ENCODE data around the gene PIGQ.

PIGQ gene

GRCh38 chr16:533391-534123 lies 36.2 kb upstream of the PIGQ start:
- in situ Hi-C loops (cut with MboI; ENCODE audit: low sequenced_read_pairs), result no loop called here

- in situ Hi-C loops (cut with MboI; ENCODE audit: low sequenced_read_pairs), result no loop called here
Measured at GRCh38 chr16:534135-534534, 35.6 kb upstream of the PIGQ start.

DNA sequence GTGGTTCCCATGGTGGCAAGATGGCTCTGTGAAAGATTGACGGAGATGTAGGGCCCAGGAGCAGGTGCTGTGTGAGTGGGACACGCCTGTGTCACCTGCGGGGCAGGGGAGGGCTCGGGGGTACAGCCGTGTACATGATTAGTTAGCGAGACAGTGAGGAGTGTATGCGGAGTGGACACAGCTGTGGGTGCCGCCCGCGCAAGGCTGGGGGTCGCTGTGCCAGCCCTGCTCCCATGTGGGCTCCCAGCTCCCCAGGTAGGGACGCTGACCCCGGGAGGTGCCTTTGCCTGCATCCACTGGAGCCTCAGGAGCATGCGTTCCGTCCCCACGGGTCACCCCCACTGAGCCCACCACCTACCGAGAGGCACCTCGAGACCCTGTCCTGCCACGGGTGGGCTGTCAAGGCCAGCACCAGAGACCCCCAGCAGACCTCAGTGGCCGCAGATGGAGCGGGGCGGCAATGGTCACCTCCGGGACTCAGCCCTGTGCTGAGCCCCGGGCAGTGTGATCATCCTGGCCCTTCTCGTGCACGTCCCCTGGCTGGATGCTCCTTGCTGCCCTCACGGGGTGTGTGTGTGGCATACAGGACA lies 34.8 kb upstream of the PIGQ start:
- in situ Hi-C loops (cut with MboI; ENCODE audit: low sequenced_read_pairs), result no loop called here

DNA sequence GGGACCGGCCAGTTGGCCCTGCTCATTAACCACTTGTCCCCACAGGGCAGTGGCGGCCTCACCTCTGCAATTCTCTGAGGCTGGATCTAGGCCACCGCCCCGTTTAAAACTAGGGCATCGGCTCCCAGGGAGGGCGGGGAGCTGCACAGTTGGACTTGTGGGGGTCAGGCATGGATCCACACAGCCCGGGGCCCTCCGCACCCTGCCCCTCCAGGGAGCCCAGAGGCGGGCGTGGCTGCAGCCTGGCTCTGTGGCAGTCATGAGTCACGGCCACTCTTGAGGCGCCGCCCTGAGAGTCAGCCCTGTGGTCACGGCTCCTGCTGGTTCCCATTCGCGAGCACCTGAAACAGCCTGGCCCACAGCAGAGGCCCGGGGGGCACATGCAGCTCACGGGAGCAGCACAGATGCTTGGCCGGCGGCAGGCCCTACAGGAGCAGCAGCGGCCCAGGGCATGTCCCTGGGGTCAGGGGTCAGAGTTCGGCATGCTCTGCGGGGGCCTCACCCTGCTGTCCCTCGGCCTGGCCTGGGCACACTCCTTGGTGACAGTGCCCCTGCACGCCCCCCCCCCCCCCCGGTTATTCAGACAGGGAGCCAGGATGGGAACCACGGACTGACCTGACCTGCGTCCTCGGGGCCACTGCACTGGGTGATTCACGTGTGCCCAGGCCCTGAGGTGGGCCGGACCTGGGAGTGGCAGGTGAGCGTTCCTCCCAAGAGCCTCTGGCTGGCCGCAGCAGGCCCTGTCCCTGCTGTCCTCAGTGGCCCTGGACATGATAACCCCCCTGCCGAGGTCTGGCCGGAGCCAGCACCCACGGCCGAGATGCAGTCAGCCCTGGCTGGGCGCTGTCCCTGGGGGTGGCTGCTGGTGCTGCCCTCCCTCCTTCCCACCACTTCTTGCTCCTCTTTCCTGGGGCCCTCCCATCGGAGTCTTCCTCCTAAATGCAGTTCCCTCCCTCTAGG lies 34.0 kb upstream of the PIGQ start:
- in situ Hi-C loops (cut with MboI; ENCODE audit: low sequenced_read_pairs), result no loop called here

DNA sequence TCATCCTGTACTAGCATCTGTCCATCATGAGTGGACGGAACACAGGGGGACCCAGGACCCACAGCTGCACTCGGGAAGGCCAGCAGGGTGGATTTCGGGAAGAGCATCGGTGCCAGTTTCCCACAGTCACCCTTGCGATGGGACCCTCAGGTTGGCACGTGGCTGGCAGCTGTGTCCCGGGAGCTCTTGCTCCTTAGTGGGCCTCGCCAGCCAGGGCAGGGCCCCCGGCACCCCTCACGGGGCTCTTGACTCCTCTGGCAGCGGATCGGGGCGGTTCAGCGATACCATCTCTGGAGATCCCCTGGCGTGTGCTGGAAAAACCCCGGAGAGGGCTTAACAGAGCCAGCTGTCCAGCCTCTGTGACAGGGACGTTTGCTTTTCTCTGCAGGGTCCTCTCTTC lies 33.0 kb upstream of the PIGQ start:
- in situ Hi-C loops (cut with MboI; ENCODE audit: low sequenced_read_pairs), result no loop called here

GRCh38 chr16:537415-538335 lies 32.1 kb upstream of the PIGQ start:
- in situ Hi-C loops (cut with MboI; ENCODE audit: low sequenced_read_pairs), result no loop called here

DNA sequence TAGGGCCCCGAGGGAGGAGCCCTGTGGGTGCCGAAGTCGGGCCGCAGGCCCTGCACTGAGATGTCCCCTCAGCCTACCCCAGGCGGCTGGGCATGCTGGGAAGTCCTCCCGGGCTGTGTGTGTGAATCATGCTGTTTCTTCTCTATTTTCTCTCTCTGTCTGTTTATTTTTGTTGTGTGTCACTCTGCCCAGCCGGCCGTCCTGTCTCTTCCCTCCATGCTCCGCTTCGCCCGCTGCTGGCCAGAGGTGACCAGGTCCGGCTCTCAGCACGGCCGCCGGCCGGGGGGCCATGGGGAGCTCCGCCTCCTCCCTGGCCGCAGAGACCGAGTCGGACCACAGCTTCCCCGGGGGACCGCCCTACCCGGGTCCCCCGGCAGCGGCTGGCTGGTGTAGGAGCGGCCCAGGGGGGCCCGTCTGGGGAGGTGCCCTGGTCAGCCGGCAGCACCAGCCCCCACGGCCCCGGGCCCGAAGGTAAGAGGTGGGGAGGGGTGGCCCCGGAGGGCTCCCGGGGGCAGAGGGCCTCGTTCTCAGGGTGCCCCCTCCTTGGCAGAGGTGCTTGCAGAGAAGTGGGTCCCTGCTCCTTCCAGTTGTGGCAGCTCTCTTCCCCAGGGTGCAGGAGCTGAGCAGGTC lies 29.8 kb upstream of the PIGQ start:
- in situ Hi-C loops (cut with MboI; ENCODE audit: low sequenced_read_pairs), result no loop called here

DNA sequence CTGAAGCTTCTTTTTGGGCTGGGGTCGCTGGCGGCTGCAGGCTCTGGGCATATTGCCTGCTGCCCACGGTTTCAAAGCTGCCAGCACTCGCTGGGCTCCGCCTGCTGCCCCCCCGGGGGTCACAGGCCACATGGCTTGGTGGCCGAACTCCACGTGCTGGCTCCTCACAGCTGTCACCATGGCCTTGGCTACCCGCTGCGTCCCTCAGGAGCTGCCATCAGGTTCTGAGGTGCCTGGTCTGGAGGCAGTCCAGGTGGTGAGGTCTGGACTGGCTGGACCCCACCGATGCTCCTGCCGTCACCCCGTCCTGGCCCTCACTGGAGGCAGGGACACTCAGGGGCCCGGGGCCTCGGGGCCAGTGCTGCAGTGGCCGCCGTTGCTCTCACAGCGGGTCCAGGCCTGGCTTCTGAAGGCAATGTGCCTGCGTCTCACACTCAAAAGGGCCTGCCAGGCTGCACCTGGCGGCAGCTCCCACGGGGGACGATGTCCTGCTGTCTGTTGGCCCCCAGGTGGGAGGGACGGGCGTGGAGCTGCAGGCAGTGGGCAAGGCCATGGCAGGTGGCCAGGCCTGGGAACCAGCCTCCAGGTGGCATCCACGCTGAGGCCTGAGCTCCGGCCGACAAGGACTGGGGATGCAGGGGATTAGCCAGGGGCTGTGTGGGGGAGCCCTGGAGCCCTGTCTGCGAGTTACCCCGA lies 29.0 kb upstream of the PIGQ start:
- in situ Hi-C loops (cut with MboI; ENCODE audit: low sequenced_read_pairs), result no loop called here

GRCh38 chr16:543301-544164 lies 26.2 kb upstream of the PIGQ start:
- in situ Hi-C loops (cut with MboI; ENCODE audit: low sequenced_read_pairs), result no loop called here

DNA sequence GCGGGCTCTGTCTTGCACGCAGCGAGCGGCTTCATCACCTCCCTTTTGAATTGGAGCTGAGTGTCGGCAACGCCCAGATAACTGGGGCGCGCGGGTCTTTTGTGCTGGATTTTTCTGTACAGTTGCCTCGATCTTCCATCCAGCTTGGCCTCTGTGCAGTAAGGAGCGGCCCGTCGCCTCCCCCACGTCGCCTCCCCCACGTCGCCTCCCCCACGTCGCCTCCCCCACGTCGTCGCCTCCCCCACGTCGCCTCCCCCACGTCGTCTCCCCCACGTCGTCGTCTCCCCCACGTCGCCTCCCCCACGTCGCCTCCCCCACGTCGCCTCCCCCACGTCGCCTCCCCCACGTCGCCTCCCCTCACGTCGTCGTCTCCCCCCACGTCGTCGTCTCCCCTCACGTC lies 25.3 kb upstream of the PIGQ start:
- in situ Hi-C loops (cut with MboI; ENCODE audit: low sequenced_read_pairs), result no loop called here

DNA sequence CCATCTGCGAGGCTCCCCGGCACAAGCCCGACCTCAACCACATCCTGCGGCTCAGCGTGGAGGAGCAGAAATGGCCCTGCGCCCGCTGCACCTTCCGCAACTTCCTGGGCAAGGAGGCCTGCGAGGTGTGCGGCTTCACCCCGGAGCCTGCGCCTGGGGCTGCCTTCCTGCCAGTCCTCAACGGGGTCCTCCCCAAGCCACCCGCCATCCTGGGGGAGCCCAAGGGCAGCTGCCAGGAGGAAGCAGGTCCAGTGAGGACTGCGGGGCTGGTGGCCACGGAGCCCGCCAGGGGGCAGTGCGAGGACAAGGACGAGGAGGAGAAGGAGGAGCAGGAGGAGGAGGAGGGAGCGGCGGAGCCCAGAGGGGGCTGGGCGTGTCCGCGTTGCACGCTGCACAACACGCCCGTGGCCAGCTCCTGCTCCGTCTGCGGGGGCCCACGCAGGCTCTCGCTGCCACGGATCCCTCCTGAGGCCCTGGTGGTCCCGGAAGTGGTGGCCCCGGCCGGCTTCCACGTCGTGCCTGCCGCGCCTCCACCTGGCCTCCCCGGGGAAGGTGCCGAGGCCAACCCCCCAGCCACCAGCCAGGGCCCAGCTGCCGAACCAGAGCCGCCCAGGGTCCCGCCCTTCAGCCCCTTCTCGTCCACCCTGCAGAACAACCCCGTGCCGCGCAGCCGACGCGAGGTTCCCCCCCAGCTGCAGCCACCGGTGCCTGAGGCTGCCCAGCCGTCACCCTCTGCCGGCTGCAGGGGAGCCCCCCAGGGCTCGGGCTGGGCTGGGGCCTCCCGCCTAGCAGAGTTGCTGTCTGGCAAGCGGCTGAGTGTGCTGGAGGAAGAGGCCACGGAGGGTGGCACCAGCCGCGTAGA lies 22.6 kb upstream of the PIGQ start:
- in situ Hi-C loops (cut with MboI; ENCODE audit: low sequenced_read_pairs), result no loop called here

- in situ Hi-C loops (cut with MboI; ENCODE audit: low sequenced_read_pairs), result no loop called here
Measured at GRCh38 chr16:548586-548985, 21.2 kb upstream of the PIGQ start.

DNA sequence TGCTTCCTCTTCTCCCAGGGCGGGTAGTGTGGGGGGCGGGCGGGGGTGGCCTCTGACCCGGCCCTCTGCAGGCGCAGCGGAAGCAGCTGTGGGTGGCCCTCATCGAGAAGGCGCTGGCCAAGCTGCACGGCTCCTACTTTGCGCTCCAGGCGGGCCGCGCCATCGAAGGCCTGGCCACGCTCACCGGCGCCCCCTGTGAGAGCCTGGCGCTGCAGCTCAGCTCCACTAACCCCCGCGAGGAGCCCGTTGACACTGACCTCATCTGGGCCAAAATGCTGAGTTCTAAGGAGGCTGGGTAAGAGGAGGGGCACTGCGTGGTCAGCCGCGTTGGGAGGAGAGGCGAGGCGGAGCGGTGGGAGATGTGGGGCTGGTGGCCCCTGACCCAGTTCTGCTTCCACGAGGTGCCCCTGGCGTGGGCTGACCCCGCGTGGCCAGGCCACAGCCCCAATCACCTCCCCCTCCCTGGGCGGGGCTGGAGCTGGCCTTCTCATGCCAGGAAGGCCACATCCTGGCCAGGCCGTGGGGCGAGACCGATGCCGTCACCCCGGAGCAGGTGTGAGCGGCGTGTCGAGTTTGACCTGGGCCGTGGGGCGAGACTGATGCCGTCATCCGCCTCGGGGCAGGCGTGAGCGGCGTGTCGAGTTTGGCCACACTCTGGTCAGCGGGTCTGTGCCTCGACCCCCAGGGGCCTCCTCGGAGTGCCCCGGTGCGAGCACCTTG lies 20.1 kb upstream of the PIGQ start:
- in situ Hi-C loops (cut with MboI; ENCODE audit: low sequenced_read_pairs), result no loop called here

DNA sequence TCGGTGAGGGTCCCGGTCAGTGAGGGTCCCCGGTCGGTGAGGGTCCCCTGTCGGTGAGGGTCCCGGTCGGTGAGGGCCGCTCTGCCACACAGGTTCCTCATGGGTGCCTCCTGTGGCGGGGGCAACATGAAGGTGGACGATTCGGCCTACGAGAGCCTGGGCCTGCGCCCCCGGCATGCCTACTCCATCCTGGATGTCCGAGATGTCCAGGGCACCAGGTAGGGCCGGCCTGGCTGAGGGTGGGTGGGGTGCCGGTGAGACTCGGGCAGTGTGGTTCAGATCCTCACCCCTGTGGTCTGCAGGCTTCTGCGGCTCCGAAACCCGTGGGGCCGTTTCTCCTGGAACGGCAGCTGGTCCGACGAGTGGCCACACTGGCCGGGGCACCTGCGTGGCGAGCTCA lies 18.6 kb upstream of the PIGQ start:
- in situ Hi-C loops (cut with MboI; ENCODE audit: low sequenced_read_pairs), result no loop called here

DNA sequence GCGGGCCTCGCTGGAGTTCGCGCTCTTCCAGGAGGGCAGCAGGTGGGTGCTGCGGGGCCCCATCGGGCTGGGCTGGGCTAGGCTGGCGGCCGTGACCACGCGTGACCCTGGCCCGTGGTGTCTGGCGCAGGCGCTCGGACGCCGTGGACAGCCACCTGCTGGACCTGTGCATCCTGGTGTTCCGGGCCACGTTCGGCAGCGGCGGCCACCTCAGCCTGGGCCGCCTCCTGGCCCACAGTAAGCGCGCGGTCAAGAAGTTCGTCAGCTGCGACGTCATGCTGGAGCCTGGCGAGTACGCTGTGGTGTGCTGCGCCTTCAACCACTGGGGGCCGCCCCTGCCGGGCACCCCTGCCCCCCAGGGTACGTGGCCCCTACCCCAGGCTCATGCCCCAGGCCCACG lies 17.6 kb upstream of the PIGQ start:
- in situ Hi-C loops (cut with MboI; ENCODE audit: low sequenced_read_pairs), result no loop called here

DNA sequence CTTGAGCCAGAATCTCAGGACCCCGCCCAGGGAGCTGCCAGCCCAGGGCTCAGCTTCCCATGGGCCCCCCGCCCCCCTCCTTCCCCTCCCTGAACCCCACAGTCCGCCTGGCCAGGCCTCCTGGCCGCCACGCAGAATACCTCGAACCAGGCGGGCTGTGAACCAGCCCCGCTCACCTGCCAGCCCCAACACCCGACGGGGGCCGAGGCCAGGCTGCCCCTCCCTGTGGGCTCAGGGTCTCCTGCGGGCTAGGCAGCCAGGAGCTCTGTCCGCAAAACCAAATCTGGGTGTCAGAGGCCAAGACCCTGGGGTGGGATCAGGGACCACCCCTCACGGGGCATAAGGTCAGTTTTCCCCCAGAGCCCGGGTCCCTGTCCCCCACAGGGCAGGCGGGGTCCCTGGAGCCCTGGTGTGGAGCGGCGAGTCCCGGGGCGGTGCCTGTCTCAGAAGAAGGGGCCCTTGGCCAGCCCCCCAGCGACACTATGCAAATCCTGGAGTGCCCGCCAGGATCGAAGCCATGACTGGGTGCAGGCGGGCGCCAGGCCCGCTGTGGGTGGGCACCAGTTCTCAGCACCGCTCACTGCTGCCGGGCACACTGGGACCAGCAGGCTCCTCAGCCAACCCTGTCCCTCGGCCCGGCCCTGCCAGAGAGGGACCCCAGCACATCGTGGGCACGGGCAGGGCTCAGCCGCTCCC lies 16.0 kb upstream of the PIGQ start:
- in situ Hi-C loops (cut with MboI; ENCODE audit: low sequenced_read_pairs), result no loop called here

- in situ Hi-C loops (cut with MboI; ENCODE audit: low sequenced_read_pairs), result no loop called here
Measured at GRCh38 chr16:554297-554621, 15.5 kb upstream of the PIGQ start.

Data from HL-60/S4 treated with retinoic acid at 250 ng/mL for 4 days and 3 days (cell line).